Nucleus accumbens (tissue), 56 donors: ENCODE results near the gene NEK4.
"Not testable (repeated sequence)": the region's sequence is repeated elsewhere in the genome, so short reads cannot be mapped to it uniquely, and the experiment has no call there.

Experiments
- DNase-seq, 56 donors: peaks; one replicate each; lab custom pipeline; 2025; lab: John Stamatoyannopoulos, UW

Gene NEK4

GRCh38 chr3:52779837-52780585 lies 9.3 kb upstream of the NEK4 start:
- DNase-seq: no peak

DNA sequence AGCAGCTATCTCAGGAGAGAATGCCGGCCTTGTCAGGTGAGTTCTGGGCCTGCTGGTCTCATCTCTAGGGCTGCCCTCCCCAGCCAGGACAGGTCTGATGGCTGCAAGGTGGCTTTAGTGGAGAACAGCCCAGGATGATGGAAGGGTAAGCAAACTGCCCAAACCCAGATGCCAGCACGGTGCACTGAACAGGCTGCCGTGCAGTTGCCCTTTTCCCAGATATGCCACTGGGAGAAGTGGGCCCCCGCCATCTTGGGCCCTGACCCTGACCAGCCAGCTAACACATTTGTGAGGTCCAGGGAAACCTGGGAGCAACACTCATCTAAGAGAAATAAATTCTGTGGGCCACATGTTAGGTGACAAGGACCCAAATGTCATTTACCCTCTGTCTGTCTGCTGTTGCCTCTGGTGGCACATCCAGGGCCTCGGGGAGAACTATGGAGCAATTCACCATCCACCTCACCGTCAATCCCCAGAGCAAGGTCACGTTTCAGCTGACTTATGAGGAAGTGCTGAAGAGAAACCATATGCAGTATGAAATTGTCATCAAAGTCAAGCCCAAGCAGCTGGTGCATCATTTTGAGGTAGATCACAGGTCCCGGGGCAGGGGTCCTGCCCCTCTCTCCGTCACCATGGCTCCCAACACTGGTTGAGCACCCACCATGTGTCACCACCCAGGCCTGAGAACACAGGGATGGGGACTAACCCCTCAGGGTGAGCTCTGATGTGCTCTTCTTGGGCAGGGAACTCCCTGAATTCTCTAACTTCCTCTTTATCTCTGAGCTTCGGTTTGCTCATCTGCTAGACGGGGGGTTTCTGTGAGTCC lies 8.5 kb upstream of the NEK4 start:
- no peak for DNase-seq

- no peak for DNase-seq
Observed at GRCh38 chr3:52777959-52778805, 7.4 kb upstream of the NEK4 start.

DNA sequence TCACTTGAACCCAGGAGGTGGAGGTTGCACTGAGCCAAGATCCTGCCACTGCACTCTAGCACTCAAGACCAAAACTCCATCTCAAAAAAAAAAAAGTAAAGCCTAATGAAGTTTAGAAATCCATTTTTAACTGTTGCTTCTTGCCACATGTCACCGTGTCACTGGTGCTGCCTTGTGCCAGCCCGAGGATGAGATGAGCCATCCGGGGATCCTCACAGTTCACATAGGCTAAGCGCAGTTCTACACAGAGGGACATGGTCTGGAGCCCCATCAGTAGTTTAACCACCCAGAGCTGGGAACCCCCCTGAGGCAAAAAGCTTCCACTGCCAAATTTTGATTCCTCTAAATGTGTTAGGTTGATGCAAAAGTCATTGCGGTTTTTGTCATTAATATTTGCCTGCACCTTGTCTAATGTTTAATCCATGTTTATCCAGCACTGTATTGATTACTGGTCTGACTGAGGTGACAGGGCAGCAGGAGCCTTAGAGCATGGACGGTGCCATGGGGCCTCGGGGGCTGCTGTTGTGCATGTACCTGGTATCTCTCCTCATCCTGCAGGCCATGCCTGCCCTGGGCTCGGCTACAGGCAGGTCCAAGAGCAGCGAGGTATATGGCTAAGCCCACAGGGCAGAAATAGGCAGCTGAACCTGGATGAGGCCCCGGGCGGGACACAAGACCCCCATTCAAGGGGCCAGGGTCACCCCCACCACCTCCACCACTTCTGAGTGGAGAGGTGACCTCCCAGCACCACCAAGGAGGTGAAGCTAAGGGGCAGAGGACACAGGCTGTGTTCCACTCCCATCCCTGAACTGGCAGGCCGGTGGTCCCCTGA lies 6.6 kb upstream of the NEK4 start, which contains the start of gene ITIH1:
ITIH1 (plus strand) TSS at position 473 of the 832 bp plus-strand sequence; CDS start at position 490, 17 bp downstream.
- DNase-seq: no peak

GRCh38 chr3:52776486-52776885 lies 5.7 kb upstream of the NEK4 start:
- DNase-seq: not testable (repeated sequence)

- DNase-seq: no peak
Observed at GRCh38 chr3:52775877-52776276, 5.1 kb upstream of the NEK4 start.

DNA sequence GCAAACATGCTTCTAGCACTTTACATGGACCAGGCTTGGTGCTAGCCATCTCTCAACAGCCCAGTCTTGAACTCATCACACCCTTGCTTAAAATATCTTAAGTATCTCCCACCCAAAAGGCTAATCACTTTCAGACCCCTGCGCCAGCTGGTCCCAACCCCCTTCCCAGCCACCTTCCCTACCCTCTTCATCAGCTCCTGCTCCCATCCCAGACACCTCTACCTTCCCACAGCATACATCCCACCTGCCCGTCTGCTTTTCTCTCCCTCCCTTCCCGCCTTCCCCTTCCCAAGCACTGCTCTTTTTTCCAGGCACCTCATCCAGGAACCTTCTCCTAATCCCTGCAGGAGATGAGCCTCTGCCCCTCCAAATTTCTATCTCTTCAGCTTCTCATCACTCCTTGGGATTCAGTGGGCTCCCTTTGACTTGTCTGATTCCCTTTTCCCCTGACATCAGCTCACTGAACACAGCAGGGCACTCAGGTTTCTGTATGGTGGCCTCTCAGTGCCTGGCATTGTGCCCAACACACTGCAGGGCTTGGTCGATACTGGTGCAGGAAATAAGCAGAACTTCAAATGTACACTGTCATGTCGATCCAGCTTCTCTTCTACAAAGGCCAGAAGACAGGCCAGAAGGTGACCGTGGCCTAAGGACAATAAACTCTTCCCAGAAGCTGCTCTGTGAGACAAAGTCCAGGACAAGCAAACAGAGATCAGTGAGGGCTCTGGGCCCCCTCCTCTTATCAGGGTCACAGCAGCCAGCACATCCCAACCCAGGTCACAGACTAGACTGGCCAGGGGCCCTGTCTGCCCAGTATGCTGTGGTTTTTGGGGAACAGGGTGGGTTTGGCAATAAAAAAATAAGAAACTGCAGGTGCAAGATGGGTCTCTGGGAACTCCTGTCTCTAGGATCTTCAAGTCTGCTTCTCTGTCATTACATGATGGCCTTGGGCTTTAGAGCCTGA lies 4.4 kb upstream of the NEK4 start:
- DNase-seq: no peak

GRCh38 chr3:52774066-52774713 lies 3.5 kb upstream of the NEK4 start:
- no peak for DNase-seq

- no peak for DNase-seq
Observed at GRCh38 chr3:52773361-52774065, 2.8 kb upstream of the NEK4 start.

GRCh38 chr3:52771702-52772101 lies 962 bp upstream of the NEK4 start:
- no peak for DNase-seq

DNA sequence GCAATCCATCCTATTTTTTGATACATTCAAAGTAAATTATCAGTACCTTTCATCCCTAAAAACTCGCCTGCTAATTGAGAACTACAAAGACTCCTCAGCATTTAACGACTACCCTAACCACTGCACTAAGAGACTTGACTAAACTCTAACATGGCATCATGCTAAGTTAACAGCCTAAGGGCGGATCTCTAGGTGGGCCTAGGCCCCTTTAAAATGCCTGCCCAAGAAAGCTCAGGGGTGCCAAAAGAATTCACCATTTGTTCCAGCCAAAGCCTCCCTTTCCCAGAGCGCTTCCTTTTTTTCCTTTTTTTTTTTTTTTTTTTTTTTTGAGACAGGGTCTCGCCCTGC lies 568 bp upstream of the NEK4 start:
- DNase-seq: no peak

GRCh38 chr3:52769786-52770455 lies 819 bp downstream of the NEK4 start:
- no peak for DNase-seq

- no peak for DNase-seq
Observed at GRCh38 chr3:52763466-52763865, 7.3 kb downstream of the NEK4 start.

DNA sequence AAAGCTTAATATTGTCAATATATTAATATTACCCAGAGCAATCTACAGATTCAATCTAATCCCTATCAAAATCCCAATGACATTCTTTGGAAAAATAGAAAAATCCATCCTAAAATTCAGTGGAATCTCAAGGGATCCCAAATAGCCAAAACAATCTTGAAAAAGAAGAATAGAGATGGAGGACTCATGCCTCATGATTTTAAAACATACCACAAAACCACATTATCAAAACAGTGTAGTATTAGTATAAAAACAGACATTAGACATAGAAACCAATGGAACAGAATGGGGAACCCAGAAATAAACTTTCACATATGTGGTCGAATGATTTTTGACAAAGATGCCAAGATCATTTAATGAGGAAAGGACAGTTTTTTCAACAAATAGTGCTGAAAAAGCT lies 14.6 kb downstream of the NEK4 start:
- DNase-seq: no peak

- no peak for DNase-seq
Observed at GRCh38 chr3:52754373-52754772, 16.4 kb downstream of the NEK4 start.

DNA sequence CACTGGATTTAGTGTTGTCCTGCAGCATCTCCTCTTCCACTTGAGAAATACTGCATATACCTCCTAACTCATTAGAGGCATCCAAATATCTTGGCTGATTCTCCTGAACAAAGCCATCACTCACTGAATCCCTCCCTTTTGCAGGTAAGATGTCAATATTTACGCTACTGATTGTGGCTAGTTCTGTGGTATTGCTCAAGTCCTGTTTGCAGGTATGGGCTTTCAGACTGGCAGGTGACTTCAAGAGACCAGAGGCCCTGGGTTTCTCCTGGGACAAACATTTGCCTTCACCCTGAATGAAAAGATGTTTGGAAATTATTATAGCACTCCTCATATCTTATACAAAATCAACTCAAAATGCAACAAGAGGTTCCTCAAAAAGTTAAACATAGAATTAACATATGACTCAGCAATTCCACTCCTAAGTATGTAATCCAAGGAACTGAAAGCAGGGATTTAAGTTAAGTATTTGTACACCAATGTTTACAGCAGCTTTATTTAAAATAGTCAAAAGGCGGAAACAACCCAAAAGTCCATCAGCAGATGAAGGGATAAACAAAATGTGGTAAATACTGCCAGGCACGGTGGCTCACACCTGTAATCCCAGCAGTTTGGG lies 18.6 kb downstream of the NEK4 start:
- no peak for DNase-seq

- no peak for DNase-seq
Observed at GRCh38 chr3:52743721-52744120, 27.0 kb downstream of the NEK4 start.
